Endothelial cell of umbilical vein (primary cell): Measurements from ENCODE around the gene ARF1. TPM values are rescaled to one million over a fixed set of nuclear protein-coding genes. Genes with fewer than 3 reads are reported as not detected.

Source experiments
- BruUV-seq: library from RNA; stranded (reverse); fragments of 400-500 nt; replicated peaks from 2 replicates; lab custom pipeline; 2021; lab: Mats Ljungman, UMichigan
- CTCF ChIA-PET: fragments of 300-600, 350-600 bp; sonication (Branson Sonifier 250); formaldehyde crosslinking; loops from one replicate; lab custom pipeline; 2021; ENCODE audit warnings: antibody characterized with exemption, inconsistent platforms; lab: Charles Lee
- POLR2A ChIA-PET: fragments of 300-600, 350-600 bp; sonication (Branson Sonifier 250); formaldehyde crosslinking; loops from one replicate; lab custom pipeline; 2021; ENCODE audit warnings: antibody characterized with exemption, inconsistent platforms; lab: Charles Lee
- DNase-seq: peaks from one replicate; pipeline ENCODE4 v3.0.0-alpha.2; 2011; ENCODE audit warnings: low read depth, low spot score
- FAIRE-seq: peaks from 2 replicates; lab custom pipeline; 2011; peaks lifted over from hg19 to GRCh38; lab: Jason Lieb, UNC
- H2AFZ ChIP-seq: 2 replicates; pipeline ENCODE4 v1.6.0; 2012; ENCODE audit warnings: low read depth, low read length, control low read depth, inconsistent platforms
- H3K27ac ChIP-seq: 2 replicates; pipeline ENCODE4 v1.5.1; 2011; ENCODE audit warnings: low read depth, mild to moderate bottlenecking, control low read depth, low read length, moderate library complexity; ENCODE audit not compliant: insufficient read depth
- H3K27me3 ChIP-seq, 2 experiments: 2 replicates each; pipeline versions ENCODE4 v1.6.0 to v1.6.1; 2011; ENCODE audit warnings: low read length in 2 of 2, mixed read lengths in 1 of 2; ENCODE audit not compliant: control insufficient read depth in 2 of 2, insufficient read depth in 2 of 2
- H3K36me3 ChIP-seq, 2 experiments: 2 replicates in 1 of 2; 3 replicates in 1 of 2; pipeline ENCODE4 v1.5.1; 2011; ENCODE audit warnings: low read length in 2 of 2, mild to moderate bottlenecking in 1 of 2, moderate library complexity in 1 of 2; ENCODE audit not compliant: control insufficient read depth in 2 of 2, insufficient read depth in 2 of 2; ENCODE audit errors: extremely low read depth in 1 of 2
- H3K4me1 ChIP-seq: 3 replicates; pipeline ENCODE4 v1.5.1; 2011; ENCODE audit warnings: mild to moderate bottlenecking, low read length; ENCODE audit not compliant: control insufficient read depth, insufficient read depth; ENCODE audit errors: extremely low read depth
- H3K4me2 ChIP-seq: 2 replicates; pipeline ENCODE4 v1.6.1; 2011; ENCODE audit warnings: low read length, control low read depth, mixed read lengths; ENCODE audit not compliant: insufficient read depth
- H3K4me3 ChIP-seq, 3 experiments: fragments of 200-600 bp in 1 of 3; sonication (generic), shearing (Covaris generic) in 1 of 3; replicated peaks in 1 of 3; 2 replicates each; pipeline ENCODE4 v1.5.1; 2011 to 2016; ENCODE audit warnings: control low read depth in 3 of 3, low read length in 3 of 3, mild to moderate bottlenecking in 2 of 3, inconsistent platforms in 1 of 3, low read depth in 1 of 3, moderate library complexity in 1 of 3; ENCODE audit not compliant: insufficient read depth in 1 of 3
- H3K79me2 ChIP-seq: 2 replicates; pipeline ENCODE4 v1.6.0; 2012; ENCODE audit warnings: low read length, inconsistent platforms; ENCODE audit not compliant: control insufficient read depth, insufficient read depth
- H3K9ac ChIP-seq: replicated peaks from 2 replicates; pipeline ENCODE3; 2011; ENCODE audit warnings: low read length, control low read depth; ENCODE audit not compliant: insufficient read depth; ENCODE audit errors: extremely low read depth
- H3K9me1 ChIP-seq: replicated peaks from 3 replicates; pipeline ENCODE4 v1.6.0; 2011; ENCODE audit warnings: mild to moderate bottlenecking, low read length; ENCODE audit not compliant: control insufficient read depth, insufficient read depth; ENCODE audit errors: extremely low read depth
- H3K9me3 ChIP-seq: replicated peaks from 2 replicates; pipeline ENCODE4 v1.5.1; 2012; ENCODE audit warnings: low read length, inconsistent platforms; ENCODE audit not compliant: control insufficient read depth, insufficient read depth
- H4K20me1 ChIP-seq: replicated peaks from 2 replicates; pipeline ENCODE3; 2011; ENCODE audit warnings: mild to moderate bottlenecking, low read length; ENCODE audit not compliant: control insufficient read depth, insufficient read depth; ENCODE audit errors: extremely low read depth
- CTCF ChIP-seq, 2 donors: IDR thresholded peaks; 1 replicate in 1 of 2; 2 replicates in 1 of 2; pipeline ENCODE4 v1.5.1; 2011; ENCODE audit warnings: low read length in 2 of 2, mild to moderate bottlenecking in 2 of 2, moderate library complexity in 2 of 2, control low read depth in 1 of 2, inconsistent platforms in 1 of 2, low read depth in 1 of 2; ENCODE audit not compliant: insufficient read depth in 1 of 2; ENCODE audit errors: extremely low read depth in 1 of 2
- EZH2 ChIP-seq: IDR thresholded peaks from 2 replicates; pipeline ENCODE4 v1.6.1; 2012; ENCODE audit warnings: borderline replicate concordance, low read depth, mild to moderate bottlenecking, moderate library complexity, low read length, inconsistent platforms; ENCODE audit not compliant: severe bottlenecking
- FOS ChIP-seq: IDR thresholded peaks from 2 replicates; pipeline ENCODE4 v1.6.1; 2011; ENCODE audit warnings: mild to moderate bottlenecking, low read length, moderate library complexity, borderline replicate concordance; ENCODE audit not compliant: insufficient read depth
- GATA2 ChIP-seq: IDR thresholded peaks from 2 replicates; pipeline ENCODE4 v1.7.0; 2011; ENCODE audit warnings: low read depth, mild to moderate bottlenecking, moderate library complexity, mixed read lengths, low read length; ENCODE audit not compliant: insufficient read length, insufficient read depth
- JUN ChIP-seq: IDR thresholded peaks from 2 replicates; pipeline ENCODE4 v1.6.1; 2011; ENCODE audit warnings: borderline replicate concordance, low read depth; ENCODE audit not compliant: insufficient read length, insufficient read depth
- MAX ChIP-seq: IDR thresholded peaks from 2 replicates; pipeline ENCODE4 v1.6.1; 2011; ENCODE audit not compliant: insufficient read depth, insufficient read length
- MYC ChIP-seq: IDR thresholded peaks from one replicate; pipeline ENCODE4 v1.6.1; 2011; ENCODE audit warnings: mild to moderate bottlenecking, low read depth, low read length
- POLR2A ChIP-seq: IDR thresholded peaks from 2 replicates; pipeline ENCODE4 v1.6.1; 2012; ENCODE audit warnings: low read depth, mild to moderate bottlenecking, control low read depth, low read length
- POLR2AphosphoS5 ChIP-seq: IDR thresholded peaks from 2 replicates; pipeline ENCODE4 v1.6.1; 2012; ENCODE audit warnings: low read depth, mild to moderate bottlenecking, control low read depth, low read length, moderate library complexity; ENCODE audit not compliant: insufficient read depth
- dilution Hi-C: fragments of 300-500 bp; cut with MboI; formaldehyde crosslinking; loops from one replicate; pipeline ENCODE4 v1.15.0; 2019; ENCODE audit warnings: low sequenced_read_pairs; ENCODE audit not compliant: extremely low pct_ligation_motif_present
- intact Hi-C: fragments of 100-400 bp; cut with micrococcal nuclease; formaldehyde crosslinking; loops from one replicate; pipeline ENCODE4 v1.10.0; 2022
- polyA plus RNA-seq, 4 experiments: library from polyadenylated mRNA; depleted of rRNA in 3 of 4; stranded (reverse) in 3 of 4; unstranded in 1 of 4; fragments of >200 nt; gene quantifications; 2 replicates each; pipeline versions ENCODE4 v1.2.1 to v1.2.3, GENCODE V29; 2011 to 2012; ENCODE audit warnings: missing spikeins in 1 of 4
- total RNA-seq: library from RNA; stranded (reverse); gene quantifications from 2 replicates; pipeline ENCODE4 v1.2.3, GENCODE V29; 2021

Gene ARF1
- total and polyA plus RNA-seq, 2 donors (not counting 3 experiments of a cell fraction or from before 2014, with no cell fraction given) = 499 to 844 TPM

- H3K27ac ChIP-seq = no peak overlapping the region
- no peak overlapping the region for H3K4me2 ChIP-seq
- H3K9me1 ChIP-seq = no peaks in the 10 kb centered on the region
- BruUV-seq = no TSS peak
- peak; percentile 12 for FAIRE-seq
- intact Hi-C loops (no loop called here), dilution Hi-C loops (no loop called here)
- POLR2A ChIA-PET = no interaction called here
- no peaks in the 10 kb centered on the region for H3K9me3 ChIP-seq
- H2AFZ ChIP-seq = no peak overlapping the region
- peaks cover 0 to 3% of the 10 kb centered on the region in 2 experiments for H3K36me3 ChIP-seq
- DNase-seq = no peak
- CTCF ChIA-PET = interaction anchor here (0.5 to 0.8 kb wide), 2 partner anchors 19 to 278 kb away, joined by 5 to 6 read pairs; no protein-coding TSS in a partner anchor
- H4K20me1 ChIP-seq = no peaks in the 10 kb centered on the region
- no peak overlapping the region for H3K4me3 ChIP-seq
- no peak overlapping the region for H3K9ac ChIP-seq
- TF ChIP-seq EZH2 (no peak), POLR2A (no peak), CTCF (IDR thresholded peaks at IDR 0.05; ENCODE audit: extremely low read depth in 1 of 2, insufficient read depth in 1 of 2, low read depth in 1 of 2, low read length in 2 of 2) (no peak), MAX (no peak), GATA2 (no peak), FOS (no peak), MYC (no peak), POLR2AphosphoS5 (no peak), JUN (no peak)
- H3K79me2 ChIP-seq = peaks cover 13% of the 10 kb centered on the region
- H3K27me3 ChIP-seq = no peaks in the 10 kb centered on the region
- H3K4me1 ChIP-seq = peaks cover 13% of the 10 kb centered on the region
Observed at GRCh38 chr1:228112167-228112566, 29.7 kb downstream of the ARF1 start.
